Smooth muscle cell of the brain vasculature (primary cell): ENCODE measurements around the gene CDCA3.
"Not testable (repeated sequence)": the region's sequence is repeated elsewhere in the genome, so short reads cannot be mapped to it uniquely, and the experiment has no call there.

Experiments used
- DNase-seq: peaks from one replicate; pipeline ENCODE4 v3.0.0-alpha.2; 2012; ENCODE audit warnings: low read depth, low spot score

The CDCA3 gene

GRCh38 chr12:6872073-6873048 lies 21.3 kb upstream of the CDCA3 start:
- no peak for DNase-seq

GRCh38 chr12:6871052-6871957 lies 20.2 kb upstream of the CDCA3 start:
- DNase-seq: no peak

GRCh38 chr12:6870304-6870703 lies 19.2 kb upstream of the CDCA3 start:
- not testable (repeated sequence) for DNase-seq

DNA sequence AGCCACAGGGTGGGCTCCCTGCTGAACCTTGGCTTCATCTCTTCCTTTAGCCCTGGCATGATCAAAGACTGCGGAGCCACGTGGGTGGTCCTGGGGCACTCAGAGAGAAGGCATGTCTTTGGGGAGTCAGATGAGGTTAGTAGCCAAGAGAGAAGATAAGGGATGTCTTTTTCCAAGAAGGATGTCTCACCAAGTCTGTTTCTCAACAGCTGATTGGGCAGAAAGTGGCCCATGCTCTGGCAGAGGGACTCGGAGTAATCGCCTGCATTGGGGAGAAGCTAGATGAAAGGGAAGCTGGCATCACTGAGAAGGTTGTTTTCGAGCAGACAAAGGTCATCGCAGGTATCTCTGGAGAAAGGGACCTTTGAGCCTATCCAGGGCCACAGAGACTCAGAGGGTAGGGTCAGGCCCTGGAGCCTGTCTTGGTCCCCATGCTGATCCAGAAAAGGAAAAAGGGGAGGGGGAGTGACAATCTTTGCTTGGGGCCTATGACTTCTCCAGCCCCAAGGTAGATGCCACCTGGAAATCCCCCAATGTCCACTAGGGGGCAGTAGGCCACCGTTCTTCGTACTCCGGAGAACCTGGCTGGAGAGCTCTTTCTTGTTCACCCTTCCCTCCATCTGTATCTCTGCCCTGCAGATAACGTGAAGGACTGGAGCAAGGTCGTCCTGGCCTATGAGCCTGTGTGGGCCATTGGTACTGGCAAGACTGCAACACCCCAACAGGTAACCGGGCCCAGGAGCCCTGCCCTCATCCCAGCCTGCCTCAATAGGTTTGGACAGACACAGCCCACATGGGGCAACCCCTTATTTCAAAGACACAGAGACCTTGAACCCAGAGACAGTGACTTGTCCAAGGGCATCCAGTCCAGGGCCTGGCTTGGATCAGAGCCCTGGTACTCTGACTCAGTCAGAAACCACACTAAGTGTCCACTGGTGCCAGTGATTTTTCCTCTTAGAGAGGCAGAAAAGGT lies 18.2 kb upstream of the CDCA3 start:
- DNase-seq: no peak

DNA sequence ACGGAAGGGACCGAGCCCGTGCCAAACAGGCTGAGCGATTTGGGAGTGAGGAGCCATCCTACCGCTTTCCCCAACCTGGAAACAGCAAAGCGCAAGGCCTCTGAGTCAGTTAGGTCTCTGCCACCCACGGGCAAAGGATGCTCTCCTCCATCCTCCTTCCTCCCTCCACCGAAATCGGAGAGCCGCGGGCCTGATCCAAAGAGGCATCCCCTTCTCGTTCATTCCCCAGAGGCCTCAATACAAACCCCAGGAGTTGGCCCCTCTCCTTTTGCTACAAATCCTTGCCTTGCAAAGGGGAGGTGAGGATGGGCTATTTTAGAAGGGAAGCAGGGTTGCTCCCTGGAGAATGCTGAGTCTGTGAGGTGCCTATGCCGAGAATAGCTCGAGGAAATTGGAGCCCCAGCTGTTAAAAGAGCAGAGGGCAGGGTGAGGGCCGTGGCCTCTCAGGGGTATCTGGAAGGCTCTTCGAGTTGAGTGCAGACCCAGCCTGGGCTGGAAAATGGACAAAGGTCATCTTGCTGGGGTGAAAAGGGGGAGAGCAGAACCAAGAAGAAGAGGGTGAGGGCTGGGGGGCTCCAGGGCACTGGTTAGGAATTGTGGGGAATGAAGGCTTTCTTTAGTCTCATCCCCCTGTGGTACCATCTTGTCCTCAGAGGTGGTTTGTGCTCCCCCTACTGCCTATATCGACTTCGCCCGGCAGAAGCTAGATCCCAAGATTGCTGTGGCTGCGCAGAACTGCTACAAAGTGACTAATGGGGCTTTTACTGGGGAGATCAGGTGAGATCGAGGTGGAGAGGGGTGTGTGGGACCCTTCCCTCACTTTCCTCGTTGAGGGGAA lies 17.3 kb upstream of the CDCA3 start:
- DNase-seq: no peak

- DNase-seq: no peak
Measured at GRCh38 chr12:6867413-6868210, 16.5 kb upstream of the CDCA3 start, which contains the start of gene TPI1. Gene TPI1, plus strand, starts transcription at chr12:6867531. Its CDS starts 36 bp downstream, at chr12:6867567.

- DNase-seq: no peak
Measured at GRCh38 chr12:6866920-6867412, 15.9 kb upstream of the CDCA3 start.

- DNase-seq: no peak
Measured at GRCh38 chr12:6866163-6866919, 15.3 kb upstream of the CDCA3 start.

DNA sequence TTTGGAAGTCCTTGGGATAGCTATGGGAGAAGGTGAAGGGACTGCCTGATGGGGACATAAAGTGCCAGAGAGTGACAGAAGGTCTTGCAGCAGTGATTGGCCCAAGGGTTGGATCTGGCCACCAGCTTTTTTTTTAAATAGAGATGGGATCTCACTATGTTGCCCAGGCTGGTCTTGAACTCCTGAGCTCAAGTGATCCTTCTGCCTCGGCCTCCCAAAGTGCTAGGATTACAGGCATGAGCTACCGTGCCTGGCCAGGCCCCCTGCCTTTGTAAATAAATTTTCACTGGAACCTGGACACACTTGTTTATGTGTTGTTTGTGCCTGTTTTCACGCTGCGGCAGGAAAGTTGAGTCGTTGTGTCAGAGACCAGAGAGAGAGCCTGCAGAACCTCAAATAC lies 14.2 kb upstream of the CDCA3 start:
- not testable (repeated sequence) for DNase-seq

DNA sequence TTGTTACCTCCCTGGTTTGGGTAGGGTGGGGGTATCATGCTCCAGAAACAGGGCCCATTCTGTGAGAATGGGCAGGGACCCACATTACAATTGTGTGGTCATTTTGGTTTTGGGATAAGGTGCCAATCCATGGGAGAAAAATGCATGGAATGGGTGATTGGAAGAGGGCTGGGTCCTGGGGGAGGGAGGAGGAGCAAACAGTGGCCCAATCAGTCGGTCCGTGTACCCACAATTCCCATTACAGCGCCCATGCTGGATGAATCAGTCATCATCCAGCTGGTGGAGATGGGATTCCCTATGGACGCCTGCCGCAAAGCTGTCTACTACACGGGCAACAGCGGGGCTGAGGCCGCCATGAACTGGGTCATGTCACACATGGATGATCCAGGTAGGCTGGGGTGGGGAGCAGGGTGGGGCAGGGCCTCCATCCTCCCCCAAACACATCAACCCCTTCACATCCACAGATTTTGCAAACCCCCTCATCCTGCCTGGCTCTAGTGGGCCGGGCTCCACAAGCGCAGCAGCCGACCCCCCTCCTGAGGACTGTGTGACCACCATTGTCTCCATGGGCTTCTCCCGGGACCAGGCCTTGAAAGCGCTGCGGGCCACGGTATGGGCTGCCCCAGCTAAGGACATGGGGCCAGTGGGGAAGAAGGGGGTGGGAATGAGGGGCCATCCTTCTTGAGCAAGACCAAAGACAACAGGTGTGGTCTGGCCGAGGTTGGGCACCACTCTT lies 12.7 kb upstream of the CDCA3 start:
- no peak for DNase-seq

- no peak for DNase-seq
Measured at GRCh38 chr12:6863033-6863432, 11.9 kb upstream of the CDCA3 start.

DNA sequence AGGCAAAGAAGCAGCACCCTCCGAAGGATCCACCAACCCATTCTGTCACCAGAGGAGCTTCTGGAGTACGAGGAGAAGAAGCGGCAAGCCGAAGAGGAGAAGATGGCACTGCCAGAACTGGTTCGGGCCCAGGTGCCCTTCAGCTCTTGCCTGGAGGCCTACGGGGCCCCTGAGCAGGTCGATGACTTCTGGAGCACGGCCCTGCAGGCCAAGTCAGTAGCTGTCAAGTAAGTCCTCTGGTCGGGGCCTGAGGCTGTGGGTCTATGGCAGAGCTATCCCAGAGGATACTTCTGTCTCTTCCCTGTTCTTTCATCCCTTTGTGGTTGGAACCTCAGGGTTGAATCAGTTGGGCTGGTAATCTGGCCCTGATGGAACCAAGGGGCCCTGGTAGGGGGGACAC lies 10.3 kb upstream of the CDCA3 start:
- no peak for DNase-seq

DNA sequence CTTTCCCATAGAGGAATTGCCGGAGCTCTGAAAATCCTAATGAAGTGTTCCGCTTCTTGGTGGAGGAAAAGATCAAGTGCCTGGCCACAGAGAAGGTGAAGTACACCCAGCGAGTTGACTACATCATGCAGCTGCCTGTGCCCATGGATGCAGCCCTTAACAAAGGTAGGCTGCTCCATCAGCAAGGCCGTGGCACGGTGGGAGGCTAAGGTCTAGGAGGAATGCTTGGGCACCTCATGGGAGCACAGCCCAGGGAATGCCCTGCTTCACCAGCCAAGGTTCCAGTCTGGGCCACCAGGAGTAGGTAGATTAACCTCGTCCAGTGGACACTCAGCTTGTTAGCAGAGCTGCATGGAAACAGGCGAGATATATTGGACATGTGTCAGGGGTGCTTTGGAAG lies 9.9 kb upstream of the CDCA3 start:
- no peak for DNase-seq

DNA sequence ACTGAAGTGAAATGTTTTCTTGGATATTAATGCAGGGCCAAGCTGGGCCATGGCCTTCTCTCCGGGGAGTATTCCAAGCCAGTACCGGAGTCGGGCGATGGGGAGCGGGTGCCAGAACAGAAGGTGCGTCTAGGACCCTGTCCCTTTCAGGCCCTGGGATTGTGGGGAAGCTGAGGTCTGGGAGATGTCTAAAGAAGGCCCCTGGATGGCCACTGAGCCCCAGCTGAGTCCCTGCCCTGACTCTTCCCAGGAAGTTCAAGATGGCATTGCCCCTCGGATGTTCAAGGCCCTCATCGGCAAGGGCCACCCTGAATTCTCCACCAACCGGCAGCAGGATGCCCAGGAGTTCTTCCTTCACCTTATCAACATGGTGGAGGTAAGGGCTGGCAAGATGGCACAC lies 9.0 kb upstream of the CDCA3 start:
- DNase-seq: no peak

DNA sequence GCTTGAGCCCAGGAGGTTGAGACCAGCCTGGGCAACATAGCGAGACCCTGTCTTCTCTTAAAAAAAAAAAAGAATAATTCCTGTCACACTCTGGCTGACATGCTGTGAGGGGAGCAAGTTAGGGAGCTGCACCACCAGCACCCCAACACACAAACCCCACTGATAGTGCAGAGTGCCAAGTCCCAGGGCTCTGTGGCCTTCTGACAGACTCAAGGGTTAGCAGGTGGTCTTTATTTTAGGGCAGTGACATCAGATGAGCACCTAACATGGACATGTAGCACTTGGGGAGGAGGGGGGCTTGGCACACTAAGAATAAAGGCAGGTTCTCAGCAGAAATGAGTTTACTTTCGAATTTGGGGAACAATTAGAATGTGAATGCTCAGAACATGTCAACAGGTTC lies 7.7 kb upstream of the CDCA3 start:
- no peak for DNase-seq

DNA sequence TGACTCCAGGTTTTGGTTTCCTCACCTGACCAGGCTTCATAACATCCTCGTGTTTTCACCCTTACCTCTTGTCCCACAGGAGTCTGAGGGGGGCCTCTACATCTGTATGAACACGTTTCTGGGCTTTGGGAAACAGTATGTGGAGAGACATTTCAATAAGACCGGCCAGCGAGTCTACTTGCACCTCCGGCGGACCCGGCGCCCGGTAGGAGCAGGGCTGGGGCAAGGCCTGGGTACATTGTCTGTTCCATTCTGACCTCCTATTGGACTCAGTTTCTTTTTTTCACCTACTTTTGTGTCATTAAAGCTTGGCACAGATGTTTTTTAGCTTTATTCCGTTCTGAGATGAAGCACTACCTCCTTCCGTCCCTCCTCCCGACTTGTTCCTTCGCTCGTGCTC lies 4.2 kb upstream of the CDCA3 start:
- DNase-seq: no peak

DNA sequence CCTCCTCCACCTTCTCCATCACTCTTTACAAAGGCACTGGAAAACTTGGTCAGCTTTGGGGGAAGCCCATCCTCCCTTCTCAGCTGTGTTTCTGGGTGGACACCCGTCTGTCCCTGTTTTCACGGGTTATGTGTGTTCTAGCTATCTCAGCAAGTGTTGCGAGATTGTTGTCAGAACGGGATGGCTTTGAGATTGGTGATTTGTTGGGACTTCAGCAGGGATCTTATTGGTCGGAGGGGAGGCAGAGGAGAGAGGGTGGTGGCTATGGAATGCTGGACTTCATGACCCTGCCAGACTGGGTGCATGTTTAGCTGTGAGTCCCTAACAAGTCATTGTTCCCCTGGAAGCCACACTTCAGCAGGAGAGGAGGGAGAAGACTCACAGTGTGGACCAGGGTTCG lies 3.0 kb upstream of the CDCA3 start:
- DNase-seq: no peak

DNA sequence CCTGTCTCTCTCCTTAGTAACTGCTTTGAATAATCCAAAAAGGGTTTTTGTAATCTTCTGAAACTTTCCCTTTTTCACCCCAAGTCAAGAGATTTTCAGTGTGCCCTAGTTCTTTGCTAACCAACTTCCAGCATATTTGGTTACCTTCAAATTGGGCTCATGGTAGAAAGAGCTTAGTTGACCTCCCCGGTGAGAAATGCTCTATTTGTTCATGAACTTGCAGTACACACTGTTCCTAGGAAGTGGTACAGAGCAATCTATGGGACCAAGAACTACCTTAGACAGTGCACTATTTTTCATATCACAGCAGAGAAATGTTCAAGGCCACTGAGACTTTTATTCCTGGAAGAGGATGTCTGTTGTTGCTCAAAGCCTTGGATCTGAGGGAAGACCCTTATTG lies 2.5 kb upstream of the CDCA3 start:
- DNase-seq: no peak
